Endothelial cell of umbilical vein (primary cell): ENCODE data around the gene JAG2. TPM values are rescaled to one million over a fixed set of nuclear protein-coding genes. Genes with fewer than 3 reads are reported as not detected.

Source experiments
- BruUV-seq: library from RNA; stranded (reverse); fragments of 400-500 nt; replicated peaks from 2 replicates; lab custom pipeline; 2021; lab: Mats Ljungman, UMichigan
- CTCF ChIA-PET: fragments of 300-600, 350-600 bp; sonication (Branson Sonifier 250); formaldehyde crosslinking; loops from one replicate; lab custom pipeline; 2021; ENCODE audit warnings: antibody characterized with exemption, inconsistent platforms; lab: Charles Lee
- POLR2A ChIA-PET: fragments of 300-600, 350-600 bp; sonication (Branson Sonifier 250); formaldehyde crosslinking; loops from one replicate; lab custom pipeline; 2021; ENCODE audit warnings: antibody characterized with exemption, inconsistent platforms; lab: Charles Lee
- DNase-seq: peaks from one replicate; pipeline ENCODE4 v3.0.0-alpha.2; 2011; ENCODE audit warnings: low read depth, low spot score
- FAIRE-seq: peaks from 2 replicates; lab custom pipeline; 2011; peaks lifted over from hg19 to GRCh38; lab: Jason Lieb, UNC
- H2AFZ ChIP-seq: 2 replicates; pipeline ENCODE4 v1.6.0; 2012; ENCODE audit warnings: low read depth, low read length, control low read depth, inconsistent platforms
- H3K27ac ChIP-seq: 2 replicates; pipeline ENCODE4 v1.5.1; 2011; ENCODE audit warnings: low read depth, mild to moderate bottlenecking, control low read depth, low read length, moderate library complexity; ENCODE audit not compliant: insufficient read depth
- H3K27me3 ChIP-seq, 2 experiments: 2 replicates each; pipeline versions ENCODE4 v1.6.0 to v1.6.1; 2011; ENCODE audit warnings: low read length in 2 of 2, mixed read lengths in 1 of 2; ENCODE audit not compliant: control insufficient read depth in 2 of 2, insufficient read depth in 2 of 2
- H3K36me3 ChIP-seq, 2 experiments: 2 replicates in 1 of 2; 3 replicates in 1 of 2; pipeline ENCODE4 v1.5.1; 2011; ENCODE audit warnings: low read length in 2 of 2, mild to moderate bottlenecking in 1 of 2, moderate library complexity in 1 of 2; ENCODE audit not compliant: control insufficient read depth in 2 of 2, insufficient read depth in 2 of 2; ENCODE audit errors: extremely low read depth in 1 of 2
- H3K4me1 ChIP-seq: 3 replicates; pipeline ENCODE4 v1.5.1; 2011; ENCODE audit warnings: mild to moderate bottlenecking, low read length; ENCODE audit not compliant: control insufficient read depth, insufficient read depth; ENCODE audit errors: extremely low read depth
- H3K4me2 ChIP-seq: 2 replicates; pipeline ENCODE4 v1.6.1; 2011; ENCODE audit warnings: low read length, control low read depth, mixed read lengths; ENCODE audit not compliant: insufficient read depth
- H3K4me3 ChIP-seq, 3 experiments: fragments of 200-600 bp in 1 of 3; sonication (generic), shearing (Covaris generic) in 1 of 3; replicated peaks in 1 of 3; 2 replicates each; pipeline ENCODE4 v1.5.1; 2011 to 2016; ENCODE audit warnings: control low read depth in 3 of 3, low read length in 3 of 3, mild to moderate bottlenecking in 2 of 3, inconsistent platforms in 1 of 3, low read depth in 1 of 3, moderate library complexity in 1 of 3; ENCODE audit not compliant: insufficient read depth in 1 of 3
- H3K79me2 ChIP-seq: 2 replicates; pipeline ENCODE4 v1.6.0; 2012; ENCODE audit warnings: low read length, inconsistent platforms; ENCODE audit not compliant: control insufficient read depth, insufficient read depth
- H3K9ac ChIP-seq: replicated peaks from 2 replicates; pipeline ENCODE3; 2011; ENCODE audit warnings: low read length, control low read depth; ENCODE audit not compliant: insufficient read depth; ENCODE audit errors: extremely low read depth
- H3K9me1 ChIP-seq: replicated peaks from 3 replicates; pipeline ENCODE4 v1.6.0; 2011; ENCODE audit warnings: mild to moderate bottlenecking, low read length; ENCODE audit not compliant: control insufficient read depth, insufficient read depth; ENCODE audit errors: extremely low read depth
- H3K9me3 ChIP-seq: replicated peaks from 2 replicates; pipeline ENCODE4 v1.5.1; 2012; ENCODE audit warnings: low read length, inconsistent platforms; ENCODE audit not compliant: control insufficient read depth, insufficient read depth
- H4K20me1 ChIP-seq: replicated peaks from 2 replicates; pipeline ENCODE3; 2011; ENCODE audit warnings: mild to moderate bottlenecking, low read length; ENCODE audit not compliant: control insufficient read depth, insufficient read depth; ENCODE audit errors: extremely low read depth
- CTCF ChIP-seq, 2 donors: IDR thresholded peaks; 1 replicate in 1 of 2; 2 replicates in 1 of 2; pipeline ENCODE4 v1.5.1; 2011; ENCODE audit warnings: low read length in 2 of 2, mild to moderate bottlenecking in 2 of 2, moderate library complexity in 2 of 2, control low read depth in 1 of 2, inconsistent platforms in 1 of 2, low read depth in 1 of 2; ENCODE audit not compliant: insufficient read depth in 1 of 2; ENCODE audit errors: extremely low read depth in 1 of 2
- EZH2 ChIP-seq: IDR thresholded peaks from 2 replicates; pipeline ENCODE4 v1.6.1; 2012; ENCODE audit warnings: borderline replicate concordance, low read depth, mild to moderate bottlenecking, moderate library complexity, low read length, inconsistent platforms; ENCODE audit not compliant: severe bottlenecking
- FOS ChIP-seq: IDR thresholded peaks from 2 replicates; pipeline ENCODE4 v1.6.1; 2011; ENCODE audit warnings: mild to moderate bottlenecking, low read length, moderate library complexity, borderline replicate concordance; ENCODE audit not compliant: insufficient read depth
- GATA2 ChIP-seq: IDR thresholded peaks from 2 replicates; pipeline ENCODE4 v1.7.0; 2011; ENCODE audit warnings: low read depth, mild to moderate bottlenecking, moderate library complexity, mixed read lengths, low read length; ENCODE audit not compliant: insufficient read length, insufficient read depth
- JUN ChIP-seq: IDR thresholded peaks from 2 replicates; pipeline ENCODE4 v1.6.1; 2011; ENCODE audit warnings: borderline replicate concordance, low read depth; ENCODE audit not compliant: insufficient read length, insufficient read depth
- MAX ChIP-seq: IDR thresholded peaks from 2 replicates; pipeline ENCODE4 v1.6.1; 2011; ENCODE audit not compliant: insufficient read depth, insufficient read length
- MYC ChIP-seq: IDR thresholded peaks from one replicate; pipeline ENCODE4 v1.6.1; 2011; ENCODE audit warnings: mild to moderate bottlenecking, low read depth, low read length
- POLR2AphosphoS5 ChIP-seq: IDR thresholded peaks from 2 replicates; pipeline ENCODE4 v1.6.1; 2012; ENCODE audit warnings: low read depth, mild to moderate bottlenecking, control low read depth, low read length, moderate library complexity; ENCODE audit not compliant: insufficient read depth
- dilution Hi-C: fragments of 300-500 bp; cut with MboI; formaldehyde crosslinking; loops from one replicate; pipeline ENCODE4 v1.15.0; 2019; ENCODE audit warnings: low sequenced_read_pairs; ENCODE audit not compliant: extremely low pct_ligation_motif_present
- intact Hi-C: fragments of 100-400 bp; cut with micrococcal nuclease; formaldehyde crosslinking; loops from one replicate; pipeline ENCODE4 v1.10.0; 2022
- polyA plus RNA-seq, 4 experiments: library from polyadenylated mRNA; depleted of rRNA in 3 of 4; stranded (reverse) in 3 of 4; unstranded in 1 of 4; fragments of >200 nt; gene quantifications; 2 replicates each; pipeline versions ENCODE4 v1.2.1 to v1.2.3, GENCODE V29; 2011 to 2012; ENCODE audit warnings: missing spikeins in 1 of 4
- total RNA-seq: library from RNA; stranded (reverse); gene quantifications from 2 replicates; pipeline ENCODE4 v1.2.3, GENCODE V29; 2021

The JAG2 gene
- total and polyA plus RNA-seq, 2 donors (not counting 3 experiments of a cell fraction or from before 2014, with no cell fraction given): 105 to 128 TPM

- Histone ChIP-seq H3K79me2 (no peaks in the 10 kb centered on the region), H3K9ac (no peak overlapping the region), H3K27ac (no peak overlapping the region), H2AFZ (no peak overlapping the region), H3K27me3 (no peaks in the 10 kb centered on the region), H3K36me3 (no peaks in the 10 kb centered on the region), H3K9me1 (no peaks in the 10 kb centered on the region), H3K9me3 (no peaks in the 10 kb centered on the region), H4K20me1 (no peaks in the 10 kb centered on the region), H3K4me1 (peaks cover 36% of the 10 kb centered on the region), H3K4me2 (no peak overlapping the region), H3K4me3 (no peak overlapping the region)
- BruUV-seq: no TSS peak
- TF ChIP-seq CTCF (IDR thresholded peaks at IDR 0.05; ENCODE audit: extremely low read depth in 1 of 2, insufficient read depth in 1 of 2, low read depth in 1 of 2, low read length in 2 of 2) (no peak), EZH2 (no peak), POLR2AphosphoS5 (no peak), MAX (no peak)
- DNase-seq (no peak), FAIRE-seq (no peak)
- intact Hi-C loops (no loop called here), dilution Hi-C loops (no loop called here)
- ChIA-PET POLR2A (no interaction called here), CTCF (interaction anchor here (1.3 kb wide), 1 partner anchor 13 kb away, joined by 3 read pairs; no protein-coding TSS in a partner anchor)
These were observed 10.6 kb upstream of the JAG2 start for GRCh38 chr14:105179191-105179590.

GRCh38 chr14:105178868-105179140 lies 10.2 kb upstream of the JAG2 start:
- H3K4me2 ChIP-seq: no peak overlapping the region
- dilution Hi-C loops: no loop called here
- CTCF ChIA-PET: no interaction called here
- H2AFZ ChIP-seq: no peak overlapping the region
- FAIRE-seq (no peak), DNase-seq (no peak)
- POLR2A ChIA-PET: no interaction called here
- no peaks in the 10 kb centered on the region for H4K20me1 ChIP-seq
- no peak overlapping the region for H3K4me3 ChIP-seq
- no peaks in the 10 kb centered on the region for H3K9me1 ChIP-seq
- peaks cover 40% of the 10 kb centered on the region for H3K4me1 ChIP-seq
- BruUV-seq: no TSS peak
- H3K27me3 ChIP-seq: no peaks in the 10 kb centered on the region
- no peaks in the 10 kb centered on the region for H3K36me3 ChIP-seq
- H3K79me2 ChIP-seq: no peaks in the 10 kb centered on the region
- no peaks in the 10 kb centered on the region for H3K9me3 ChIP-seq
- intact Hi-C loops: no loop called here
- TF ChIP-seq CTCF (IDR thresholded peaks at IDR 0.05; ENCODE audit: extremely low read depth in 1 of 2, insufficient read depth in 1 of 2, low read depth in 1 of 2, low read length in 2 of 2) (no peak), JUN (no peak), GATA2 (no peak), FOS (no peak), MYC (no peak)
- H3K9ac ChIP-seq: no peak overlapping the region
- H3K27ac ChIP-seq: no peak overlapping the region
